Activated naive CD4-positive, alpha-beta T cell (primary cell): Measurements from ENCODE around the gene SLC2A4RG.

ENCODE experiments used
- DNase-seq, 4 experiments: peaks; one replicate each; lab custom pipeline; 2025; lab: John Stamatoyannopoulos, UW

The SLC2A4RG gene

GRCh38 chr20:63739130-63740069 lies at the start of gene SLC2A4RG:
Gene SLC2A4RG (plus strand): TSS chr20:63739776. CDS start chr20:63739913, 137 bp downstream.
- DNase-seq, result peak in 1 of 4 experiments; percentile 63

GRCh38 chr20:63690003-63690897 lies 49.3 kb upstream of the SLC2A4RG start:
- DNase-seq, result no peak

- DNase-seq, result no peak
Measured at GRCh38 chr20:63690898-63691710, 48.5 kb upstream of the SLC2A4RG start.

- DNase-seq, result no peak
Measured at GRCh38 chr20:63691711-63692435, 47.7 kb upstream of the SLC2A4RG start.

GRCh38 chr20:63692436-63693082 lies 47.0 kb upstream of the SLC2A4RG start:
- no peak for DNase-seq

- no peak for DNase-seq
Measured at GRCh38 chr20:63693083-63693732, 46.4 kb upstream of the SLC2A4RG start.

- DNase-seq, result no peak
Measured at GRCh38 chr20:63693733-63694583, 45.6 kb upstream of the SLC2A4RG start.

GRCh38 chr20:63694584-63695423 lies 44.8 kb upstream of the SLC2A4RG start:
- no peak for DNase-seq

GRCh38 chr20:63695424-63696305 lies 43.9 kb upstream of the SLC2A4RG start:
- no peak for DNase-seq

GRCh38 chr20:63696306-63696627 lies 43.3 kb upstream of the SLC2A4RG start:
- DNase-seq, result peak in 2 of 4 experiments; percentile 19 to 28

- DNase-seq, result peak in 1 of 4 experiments; percentile 20
Measured at GRCh38 chr20:63696628-63697356, 42.8 kb upstream of the SLC2A4RG start, which contains the start of gene TNFRSF6B. Gene TNFRSF6B (plus strand): TSS chr20:63696652. CDS start chr20:63696768, 116 bp downstream.

GRCh38 chr20:63697357-63697867 lies 42.2 kb upstream of the SLC2A4RG start:
- no peak for DNase-seq

- DNase-seq, result no peak
Measured at GRCh38 chr20:63697868-63698545, 41.6 kb upstream of the SLC2A4RG start.

- DNase-seq, result no peak
Measured at GRCh38 chr20:63698739-63699465, 40.7 kb upstream of the SLC2A4RG start.
